VCaP (cell line): ENCODE measurements around the gene HNRNPM.
A peak's percentile ranks its signal among the peaks of the same experiment; 100 is the strongest.

ENCODE experiments used
- H3K27ac ChIP-seq: fragments of 450-650 bp; 2 replicates; pipeline ENCODE4 v1.5.1; 2017
- TF ChIP-seq, protein P1 (sequence below): fragments of 450-650 bp; conservative IDR thresholded peaks from 2 replicates; pipeline ENCODE4 v1.5.1; 2017; ENCODE audit warnings: mild to moderate bottlenecking, moderate library complexity

HNRNPM gene

DNA sequence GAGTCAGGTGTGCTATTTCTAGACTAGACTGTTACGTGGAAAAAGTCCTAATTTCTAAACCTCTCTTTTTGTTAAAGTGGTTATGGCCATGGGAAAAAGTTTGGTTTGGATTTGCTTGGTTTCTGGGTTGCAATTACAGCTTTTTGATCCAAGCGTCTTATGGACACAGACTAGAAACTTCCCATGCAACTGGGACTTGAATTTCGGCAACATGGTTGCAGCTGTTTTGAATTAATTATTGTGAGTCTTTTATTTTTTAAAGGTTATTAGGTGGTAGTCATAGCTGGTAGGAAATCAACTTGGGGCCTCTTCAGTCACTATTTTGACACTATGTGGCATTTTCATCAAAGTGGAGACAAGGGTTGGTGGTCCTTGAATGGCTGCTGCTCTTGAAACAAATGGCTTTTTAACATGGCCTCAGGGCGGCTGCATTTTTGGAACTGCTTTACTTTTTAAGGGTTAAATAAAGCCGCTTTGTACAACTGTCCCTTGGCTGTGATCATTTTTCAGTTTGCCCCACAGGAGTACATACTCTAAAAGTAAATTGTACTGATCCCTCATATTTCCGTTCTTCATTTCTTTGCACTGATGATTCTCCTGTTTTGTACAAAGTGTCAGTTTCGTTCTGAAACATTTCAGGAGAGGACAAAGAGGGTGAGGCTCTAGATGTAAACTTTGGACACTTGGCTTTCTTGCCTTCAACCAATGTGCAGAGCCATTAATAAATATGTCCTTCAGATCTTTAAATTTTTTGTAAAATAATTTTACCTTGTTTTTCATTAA, 15.9 kb downstream of the HNRNPM start:
- TF ChIP-seq, protein P1, sequence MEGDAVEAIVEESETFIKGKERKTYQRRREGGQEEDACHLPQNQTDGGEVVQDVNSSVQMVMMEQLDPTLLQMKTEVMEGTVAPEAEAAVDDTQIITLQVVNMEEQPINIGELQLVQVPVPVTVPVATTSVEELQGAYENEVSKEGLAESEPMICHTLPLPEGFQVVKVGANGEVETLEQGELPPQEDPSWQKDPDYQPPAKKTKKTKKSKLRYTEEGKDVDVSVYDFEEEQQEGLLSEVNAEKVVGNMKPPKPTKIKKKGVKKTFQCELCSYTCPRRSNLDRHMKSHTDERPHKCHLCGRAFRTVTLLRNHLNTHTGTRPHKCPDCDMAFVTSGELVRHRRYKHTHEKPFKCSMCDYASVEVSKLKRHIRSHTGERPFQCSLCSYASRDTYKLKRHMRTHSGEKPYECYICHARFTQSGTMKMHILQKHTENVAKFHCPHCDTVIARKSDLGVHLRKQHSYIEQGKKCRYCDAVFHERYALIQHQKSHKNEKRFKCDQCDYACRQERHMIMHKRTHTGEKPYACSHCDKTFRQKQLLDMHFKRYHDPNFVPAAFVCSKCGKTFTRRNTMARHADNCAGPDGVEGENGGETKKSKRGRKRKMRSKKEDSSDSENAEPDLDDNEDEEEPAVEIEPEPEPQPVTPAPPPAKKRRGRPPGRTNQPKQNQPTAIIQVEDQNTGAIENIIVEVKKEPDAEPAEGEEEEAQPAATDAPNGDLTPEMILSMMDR: no peak
- peak overlapping the region; percentile 38 for H3K27ac ChIP-seq

- H3K27ac ChIP-seq: no peak overlapping the region
- TF ChIP-seq, protein P1: no peak
Measured at GRCh38 chr19:8461376-8461775, 16.6 kb downstream of the HNRNPM start.

DNA sequence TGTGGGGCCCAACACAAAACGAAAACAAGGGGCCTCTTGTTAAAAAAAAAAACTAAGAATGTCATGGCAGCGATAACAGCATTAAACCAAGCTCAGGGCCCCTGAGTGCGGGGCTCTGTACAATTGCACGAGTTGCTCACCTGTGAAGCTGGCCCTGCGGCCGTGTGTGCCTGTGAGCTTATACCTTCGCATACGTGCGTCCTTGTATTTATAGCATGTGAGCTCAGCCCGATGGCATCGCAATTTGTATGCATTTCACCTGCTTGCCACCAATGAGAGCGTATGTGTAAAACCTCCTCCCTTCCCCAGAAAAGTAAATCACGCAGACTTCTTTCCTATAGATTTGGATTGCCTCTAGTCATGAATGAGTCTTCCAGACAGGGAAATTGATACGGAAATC, 17.1 kb downstream of the HNRNPM start:
- no peak overlapping the region for H3K27ac ChIP-seq
- TF ChIP-seq, protein P1: no peak

- TF ChIP-seq, protein P1: no peak
- no peak overlapping the region for H3K27ac ChIP-seq
Measured at GRCh38 chr19:8462571-8462970, 17.8 kb downstream of the HNRNPM start.

GRCh38 chr19:8463365-8463764, 18.6 kb downstream of the HNRNPM start:
- no peak overlapping the region for H3K27ac ChIP-seq
- TF ChIP-seq, protein P1: no peak

DNA sequence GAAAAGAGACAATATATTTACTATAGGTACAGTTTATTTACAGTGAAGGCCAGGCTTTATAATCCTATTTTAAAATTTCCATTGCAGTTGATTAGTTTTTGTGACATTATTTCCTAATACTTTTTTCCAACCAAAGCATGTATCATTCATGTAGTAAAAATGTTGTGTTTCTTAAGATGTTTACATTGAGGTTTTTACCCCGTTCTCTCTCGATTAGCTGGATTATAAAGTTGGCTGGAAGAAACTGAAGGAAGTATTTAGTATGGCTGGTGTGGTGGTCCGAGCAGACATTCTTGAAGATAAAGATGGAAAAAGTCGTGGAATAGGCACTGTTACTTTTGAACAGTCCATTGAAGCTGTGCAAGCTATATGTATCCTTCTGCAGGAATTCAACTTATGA, 21.2 kb downstream of the HNRNPM start:
- TF ChIP-seq, protein P1: no peak
- H3K27ac ChIP-seq: no peak overlapping the region

DNA sequence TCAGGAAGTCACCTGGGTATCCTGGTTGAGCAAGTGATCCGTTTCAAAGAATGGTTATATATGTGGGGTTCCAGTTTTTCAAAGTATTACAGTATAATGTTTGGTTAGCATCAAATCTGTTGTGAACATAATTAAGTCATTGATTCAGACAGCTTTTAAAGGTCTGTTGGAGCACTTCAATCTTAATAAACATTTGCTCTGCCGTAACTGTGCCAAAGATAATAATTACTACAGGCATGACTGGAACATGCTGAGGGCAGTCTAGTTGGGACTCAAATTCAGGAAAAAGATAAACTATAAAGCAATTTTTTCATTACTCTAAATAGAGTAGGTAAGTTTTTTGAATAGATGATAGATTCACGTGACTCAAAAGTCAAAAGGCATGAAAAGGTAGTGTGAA, 23.3 kb downstream of the HNRNPM start:
- no peak overlapping the region for H3K27ac ChIP-seq
- TF ChIP-seq, protein P1: no peak
